ENCODE results near the gene FTO.

DNA sequence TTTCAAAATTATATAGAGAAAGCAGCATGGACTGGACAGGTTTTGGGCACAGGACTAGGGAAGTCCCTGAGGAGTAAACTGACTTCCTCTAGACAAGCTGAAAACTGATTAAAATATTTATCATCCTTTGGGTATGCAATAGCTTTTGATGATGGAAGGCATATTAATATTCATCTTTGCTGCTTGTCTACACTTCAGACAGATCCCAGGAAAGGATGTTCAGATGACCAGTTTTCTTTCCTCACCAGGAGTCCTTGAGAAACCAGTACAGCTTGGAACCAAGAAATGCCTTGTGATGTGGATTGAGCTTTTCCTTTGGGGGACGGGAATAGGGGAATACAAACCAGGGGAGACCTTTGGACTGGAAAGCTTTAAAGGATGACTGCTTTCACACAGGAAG lies 195.5 kb downstream of the FTO start:
- TF ChIP-seq, protein P1, sequence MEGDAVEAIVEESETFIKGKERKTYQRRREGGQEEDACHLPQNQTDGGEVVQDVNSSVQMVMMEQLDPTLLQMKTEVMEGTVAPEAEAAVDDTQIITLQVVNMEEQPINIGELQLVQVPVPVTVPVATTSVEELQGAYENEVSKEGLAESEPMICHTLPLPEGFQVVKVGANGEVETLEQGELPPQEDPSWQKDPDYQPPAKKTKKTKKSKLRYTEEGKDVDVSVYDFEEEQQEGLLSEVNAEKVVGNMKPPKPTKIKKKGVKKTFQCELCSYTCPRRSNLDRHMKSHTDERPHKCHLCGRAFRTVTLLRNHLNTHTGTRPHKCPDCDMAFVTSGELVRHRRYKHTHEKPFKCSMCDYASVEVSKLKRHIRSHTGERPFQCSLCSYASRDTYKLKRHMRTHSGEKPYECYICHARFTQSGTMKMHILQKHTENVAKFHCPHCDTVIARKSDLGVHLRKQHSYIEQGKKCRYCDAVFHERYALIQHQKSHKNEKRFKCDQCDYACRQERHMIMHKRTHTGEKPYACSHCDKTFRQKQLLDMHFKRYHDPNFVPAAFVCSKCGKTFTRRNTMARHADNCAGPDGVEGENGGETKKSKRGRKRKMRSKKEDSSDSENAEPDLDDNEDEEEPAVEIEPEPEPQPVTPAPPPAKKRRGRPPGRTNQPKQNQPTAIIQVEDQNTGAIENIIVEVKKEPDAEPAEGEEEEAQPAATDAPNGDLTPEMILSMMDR (IDR thresholded peaks at IDR 0.05) = no peak
- no peak for TF ChIP-seq POLR2AphosphoS5 (IDR thresholded peaks at IDR 0.05)

Measured in prostate gland (tissue), 2 donors.